ENCODE measurements around the gene PCDHGA3. TPM values are rescaled to one million over a fixed set of nuclear protein-coding genes. Genes with fewer than 3 reads are reported as not detected.
A peak's percentile ranks its signal among the peaks of the same experiment; 100 is the strongest.
"Not testable (repeated sequence)": the region's sequence is repeated elsewhere in the genome, so short reads cannot be mapped to it uniquely, and the experiment has no call there.

PCDHGA3 gene
- polyA plus RNA-seq, 1 of the 3 experiments (the other 2 are of a cell fraction): 0.33 TPM

GRCh38 chr5:141375444-141376155, 32.0 kb downstream of the PCDHGA3 start:
- DNase-seq, POLR2A ChIA-PET: not testable (repeated sequence)

DNA sequence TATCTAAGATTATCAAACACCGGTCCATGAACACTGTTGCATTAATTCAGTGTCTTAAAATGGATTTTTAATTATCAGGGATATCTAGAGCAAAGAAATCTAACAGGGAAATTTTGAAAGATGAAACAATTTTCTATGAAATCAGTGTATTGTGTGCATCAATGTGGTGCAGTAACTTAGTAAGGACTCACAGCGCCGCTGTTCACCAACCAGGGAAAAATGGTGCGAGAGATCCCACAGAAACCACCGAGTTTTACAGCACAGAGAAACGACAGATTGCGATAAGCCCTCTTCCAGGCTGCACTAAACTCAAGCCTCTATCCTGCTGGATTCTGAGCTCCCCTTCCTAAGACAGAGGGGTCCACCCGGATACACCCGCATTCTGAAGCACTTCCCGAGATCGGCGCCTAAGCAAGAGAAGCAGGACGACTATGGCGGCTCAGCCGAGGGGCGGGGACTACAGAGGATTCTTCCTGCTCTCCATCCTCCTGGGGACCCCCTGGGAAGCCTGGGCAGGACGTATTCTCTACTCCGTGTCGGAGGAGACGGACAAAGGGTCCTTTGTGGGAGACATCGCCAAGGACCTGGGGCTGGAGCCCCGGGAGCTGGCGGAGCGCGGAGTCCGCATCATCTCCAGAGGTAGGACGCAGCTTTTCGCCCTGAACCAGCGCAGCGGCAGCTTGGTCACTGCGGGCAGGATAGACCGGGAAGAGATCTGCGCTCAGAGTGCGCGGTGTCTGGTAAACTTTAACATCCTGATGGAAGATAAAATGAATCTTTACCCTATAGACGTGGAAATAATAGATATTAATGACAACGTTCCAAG, 39.1 kb downstream of the PCDHGA3 start, which contains the start of gene PCDHGA7:
TSS of gene PCDHGA7 (plus strand) at position 274 of the 826 bp plus-strand sequence. CDS start at position 432, 158 bp downstream.
- WGBS (ENCODE audit: low lambda C conversion rate): 30% methylated on average over 36 of the region's 37 CpGs
- Histone ChIP-seq H4K20me1 (ENCODE audit: insufficient read depth) (no peaks in the 10 kb centered on the region), H3K9me3 (no peaks in the 10 kb centered on the region), H3F3A (replicated peaks; ENCODE audit: insufficient read depth) (no peaks in the 10 kb centered on the region), H3K9ac (peak within 1 kb of the TSS; percentile 74), H3K36me3 (replicated peaks in 1 of 2; ENCODE audit: control insufficient read depth in 1 of 2, insufficient read depth in 2 of 2, low read length in 1 of 2) (peaks cover 0 to 4% of the 10 kb centered on the region in 2 experiments), H3K4me2 (peak within 1 kb of the TSS; percentile 58), H2AFZ (ENCODE audit: low read depth) (peak within 1 kb of the TSS; percentile 76), H3K9me2 (no peaks in the 10 kb centered on the region), H3K4me3 (ENCODE audit: low read depth in 2 of 2, low read length in 1 of 2) (peak within 1 kb of the TSS; percentile 53 to 62), H3K27ac (ENCODE audit: low read depth in 2 of 2, low read length in 1 of 2) (peak within 1 kb of the TSS; percentile 55 to 83), H3K4me1 (ENCODE audit: control insufficient read depth in 1 of 2, insufficient read depth in 2 of 2, low read depth in 1 of 2, low read length in 1 of 2) (no peaks in the 10 kb centered on the region; a peak in 1 of 4 replicates), H3K27me3 (ENCODE audit: insufficient read depth) (no peaks in the 10 kb centered on the region), H3K79me2 (ENCODE audit: insufficient read depth) (0 out of 2 replicates have a peak, but pooled peaks cover 5% of the 10 kb centered on the region)
- no peak for TF ChIP-seq MXI1 (IDR thresholded peaks at IDR 0.05; ENCODE audit: low read depth, low read length)
- TF ChIP-seq, protein P1, sequence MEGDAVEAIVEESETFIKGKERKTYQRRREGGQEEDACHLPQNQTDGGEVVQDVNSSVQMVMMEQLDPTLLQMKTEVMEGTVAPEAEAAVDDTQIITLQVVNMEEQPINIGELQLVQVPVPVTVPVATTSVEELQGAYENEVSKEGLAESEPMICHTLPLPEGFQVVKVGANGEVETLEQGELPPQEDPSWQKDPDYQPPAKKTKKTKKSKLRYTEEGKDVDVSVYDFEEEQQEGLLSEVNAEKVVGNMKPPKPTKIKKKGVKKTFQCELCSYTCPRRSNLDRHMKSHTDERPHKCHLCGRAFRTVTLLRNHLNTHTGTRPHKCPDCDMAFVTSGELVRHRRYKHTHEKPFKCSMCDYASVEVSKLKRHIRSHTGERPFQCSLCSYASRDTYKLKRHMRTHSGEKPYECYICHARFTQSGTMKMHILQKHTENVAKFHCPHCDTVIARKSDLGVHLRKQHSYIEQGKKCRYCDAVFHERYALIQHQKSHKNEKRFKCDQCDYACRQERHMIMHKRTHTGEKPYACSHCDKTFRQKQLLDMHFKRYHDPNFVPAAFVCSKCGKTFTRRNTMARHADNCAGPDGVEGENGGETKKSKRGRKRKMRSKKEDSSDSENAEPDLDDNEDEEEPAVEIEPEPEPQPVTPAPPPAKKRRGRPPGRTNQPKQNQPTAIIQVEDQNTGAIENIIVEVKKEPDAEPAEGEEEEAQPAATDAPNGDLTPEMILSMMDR (IDR thresholded peaks at IDR 0.05): peak; percentile 65
- peak; percentile 60 for TF ChIP-seq SMC3 (IDR thresholded peaks at IDR 0.05; ENCODE audit: low read depth, low read length)
- TF ChIP-seq YY1 (IDR thresholded peaks at IDR 0.05; ENCODE audit: low read depth): peak; percentile 63; the same call in 1 of the 2 replicates
- no peak for TF ChIP-seq POLR2AphosphoS5 (IDR thresholded peaks at IDR 0.05; ENCODE audit: low read depth, low read length)
- TF ChIP-seq RAD21 (IDR thresholded peaks at IDR 0.05; ENCODE audit: low read length): peak; percentile 83
- peak; percentile 70 for DNase-seq
- ChIA-PET POLR2A (interaction anchor here (1.2 to 1.5 kb wide), 3 partner anchors 62 to 178 kb away, joined by 3 to 6 read pairs (median 4); partner anchors contain the start of gene TAF7), CTCF (interaction anchor here (1.0 to 2.2 kb wide), 14 partner anchors 11 to 261 kb away, joined by 3 to 16 read pairs (median 4); partner anchors contain the start of genes PCDHB14 and PCDHB4)

More at GRCh38 chr5:141375444-141376155, 32.0 kb downstream of the PCDHGA3 start:
- H3K79me2 ChIP-seq (ENCODE audit: insufficient read depth); H3K27ac ChIP-seq (ENCODE audit: low read depth in 2 of 2, low read length in 1 of 2); H3K4me3 ChIP-seq (ENCODE audit: low read depth in 2 of 2, low read length in 1 of 2); H3K4me2 ChIP-seq; H2AFZ ChIP-seq (ENCODE audit: low read depth); H3K9me2 ChIP-seq; H4K20me1 ChIP-seq (ENCODE audit: insufficient read depth); H3K9me3 ChIP-seq; H3K9ac ChIP-seq; H3K4me1 ChIP-seq (ENCODE audit: control insufficient read depth in 1 of 2, insufficient read depth in 2 of 2, low read depth in 1 of 2, low read length in 1 of 2); H3F3A ChIP-seq (replicated peaks; ENCODE audit: insufficient read depth); H3K27me3 ChIP-seq (ENCODE audit: insufficient read depth): not testable (repeated sequence)
- H3K36me3 ChIP-seq (replicated peaks in 1 of 2; ENCODE audit: control insufficient read depth in 1 of 2, insufficient read depth in 2 of 2, low read length in 1 of 2): peaks cover 0 to 14% of the 10 kb centered on the region in 2 experiments
- TF ChIP-seq, protein P1 (IDR thresholded peaks at IDR 0.05): 0 out of 2 replicates have a peak, but pooled peaks have one; percentile 7
- CTCF ChIA-PET: interaction anchor here (1.5 to 1.8 kb wide), 3 partner anchors 152 to 192 kb away, joined by 3 to 8 read pairs (median 6); partner anchors contain the start of gene PCDHB14
- WGBS (ENCODE audit: low lambda C conversion rate): 72% methylated on average over 9 of the region's 48 CpGs

Measured in SK-N-SH (cell line).